ENCODE results near the gene TMPRSS12.

GRCh38 chr12:50922820-50923219 lies 80.1 kb downstream of the TMPRSS12 start:
- TF ChIP-seq BRD4 (CRISPR knock-in tag; IDR thresholded peaks at IDR 0.05) (no peak), ZNF274 (CRISPR knock-in tag; IDR thresholded peaks at IDR 0.05) (no peak), PCBP1 (IDR thresholded peaks at IDR 0.05; ENCODE audit: borderline replicate concordance, low read depth, low read length) (no peak), SP140L (CRISPR knock-in tag; IDR thresholded peaks at IDR 0.05; ENCODE audit: borderline replicate concordance) (no peak), KLF13 (CRISPR knock-in tag; IDR thresholded peaks at IDR 0.05) (no peak), ERF (CRISPR knock-in tag; IDR thresholded peaks at IDR 0.05) (no peak), ZSCAN9 (CRISPR knock-in tag; IDR thresholded peaks at IDR 0.05; ENCODE audit: borderline replicate concordance) (no peak), RARA (CRISPR knock-in tag; IDR thresholded peaks at IDR 0.05) (no peak), ZNF24 (IDR thresholded peaks at IDR 0.05) (no peak), ZFX (CRISPR knock-in tag; IDR thresholded peaks at IDR 0.05; ENCODE audit: low read depth) (no peak), NR2F2 (IDR thresholded peaks at IDR 0.05; ENCODE audit: borderline replicate concordance, low read depth) (no peak), CHD2 (IDR thresholded peaks at IDR 0.05; ENCODE audit: low read depth, low read length) (no peak)
